Skeletal muscle satellite cell (primary cell): ENCODE measurements around the gene MEIS2.
A peak's percentile ranks its signal among the peaks of the same experiment; 100 is the strongest.

ENCODE experiments used
- H3K27me3 ChIP-seq: 2 replicates; pipeline ENCODE4 v1.7.0; 2013; ENCODE audit warnings: low read length; ENCODE audit not compliant: control insufficient read depth, insufficient read depth
- H3K36me3 ChIP-seq: 2 replicates; pipeline ENCODE4 v1.7.0; 2013; ENCODE audit warnings: mild to moderate bottlenecking, control low read depth, low read length; ENCODE audit not compliant: insufficient read depth
- H3K4me1 ChIP-seq: 2 replicates; pipeline ENCODE4 v1.7.0; 2013; ENCODE audit warnings: low read length; ENCODE audit not compliant: control insufficient read depth, insufficient read depth
- H3K4me2 ChIP-seq: 2 replicates; pipeline ENCODE4 v1.7.0; 2013; ENCODE audit warnings: mild to moderate bottlenecking, low read length
- H3K4me3 ChIP-seq: 2 replicates; pipeline ENCODE4 v1.7.0; 2013; ENCODE audit warnings: low read length
- H3K9ac ChIP-seq: 2 replicates; pipeline ENCODE4 v1.7.0; 2013; ENCODE audit warnings: mild to moderate bottlenecking, low read depth, low read length, moderate library complexity
- H3K9me3 ChIP-seq: replicated peaks from 2 replicates; pipeline ENCODE4 v1.7.0; 2013; ENCODE audit warnings: mild to moderate bottlenecking, control low read depth, low read length

The MEIS2 gene

GRCh38 chr15:37104424-37104981, 4.2 kb upstream of the MEIS2 start:
- Histone ChIP-seq H3K4me1 (peaks cover 2% of the 10 kb centered on the region), H3K4me3 (no peak overlapping the region), H3K4me2 (no peak overlapping the region), H3K9me3 (no peaks in the 10 kb centered on the region), H3K9ac (no peak overlapping the region), H3K27me3 (peaks cover 72% of the 10 kb centered on the region), H3K36me3 (no peaks in the 10 kb centered on the region)

- Histone ChIP-seq H3K36me3 (no peaks in the 10 kb centered on the region), H3K9ac (no peak overlapping the region), H3K27me3 (peaks cover 64% of the 10 kb centered on the region), H3K4me1 (peaks cover 2% of the 10 kb centered on the region), H3K4me2 (no peak overlapping the region), H3K4me3 (no peak overlapping the region), H3K9me3 (no peaks in the 10 kb centered on the region)
Measured at GRCh38 chr15:37103475-37104423, 3.4 kb upstream of the MEIS2 start.

GRCh38 chr15:37103163-37103435, 2.8 kb upstream of the MEIS2 start:
- H3K9me3 ChIP-seq = no peaks in the 10 kb centered on the region
- H3K4me3 ChIP-seq = no peak overlapping the region
- peaks cover 2% of the 10 kb centered on the region for H3K4me1 ChIP-seq
- no peak overlapping the region for H3K9ac ChIP-seq
- H3K4me2 ChIP-seq = no peak overlapping the region
- peaks cover 61% of the 10 kb centered on the region for H3K27me3 ChIP-seq
- no peaks in the 10 kb centered on the region for H3K36me3 ChIP-seq

GRCh38 chr15:37102305-37103162, 2.2 kb upstream of the MEIS2 start:
- Histone ChIP-seq H3K9ac (no peak overlapping the region), H3K4me1 (peaks cover 2% of the 10 kb centered on the region), H3K4me2 (peak overlapping the region; percentile 100), H3K4me3 (no peak overlapping the region), H3K27me3 (peaks cover 59% of the 10 kb centered on the region), H3K9me3 (no peaks in the 10 kb centered on the region), H3K36me3 (no peaks in the 10 kb centered on the region)

GRCh38 chr15:37101980-37102304, 1.6 kb upstream of the MEIS2 start:
- no peaks in the 10 kb centered on the region for H3K36me3 ChIP-seq
- H3K9me3 ChIP-seq = no peaks in the 10 kb centered on the region
- H3K4me2 ChIP-seq = peak overlapping the region; percentile 100
- H3K4me3 ChIP-seq = peak overlapping the region; percentile 98
- H3K9ac ChIP-seq = no peak overlapping the region
- H3K27me3 ChIP-seq = peaks cover 58% of the 10 kb centered on the region
- H3K4me1 ChIP-seq = peaks cover 2% of the 10 kb centered on the region

- H3K9ac ChIP-seq = peak overlapping the region; percentile 85
- H3K9me3 ChIP-seq = no peaks in the 10 kb centered on the region
- H3K4me2 ChIP-seq = peak overlapping the region; percentile 100
- peak overlapping the region; percentile 98 for H3K4me3 ChIP-seq
- no peaks in the 10 kb centered on the region for H3K36me3 ChIP-seq
- H3K4me1 ChIP-seq = peaks cover 5% of the 10 kb centered on the region
- H3K27me3 ChIP-seq = peaks cover 58% of the 10 kb centered on the region
Measured at GRCh38 chr15:37100966-37101215, 542 bp upstream of the MEIS2 start.

DNA sequence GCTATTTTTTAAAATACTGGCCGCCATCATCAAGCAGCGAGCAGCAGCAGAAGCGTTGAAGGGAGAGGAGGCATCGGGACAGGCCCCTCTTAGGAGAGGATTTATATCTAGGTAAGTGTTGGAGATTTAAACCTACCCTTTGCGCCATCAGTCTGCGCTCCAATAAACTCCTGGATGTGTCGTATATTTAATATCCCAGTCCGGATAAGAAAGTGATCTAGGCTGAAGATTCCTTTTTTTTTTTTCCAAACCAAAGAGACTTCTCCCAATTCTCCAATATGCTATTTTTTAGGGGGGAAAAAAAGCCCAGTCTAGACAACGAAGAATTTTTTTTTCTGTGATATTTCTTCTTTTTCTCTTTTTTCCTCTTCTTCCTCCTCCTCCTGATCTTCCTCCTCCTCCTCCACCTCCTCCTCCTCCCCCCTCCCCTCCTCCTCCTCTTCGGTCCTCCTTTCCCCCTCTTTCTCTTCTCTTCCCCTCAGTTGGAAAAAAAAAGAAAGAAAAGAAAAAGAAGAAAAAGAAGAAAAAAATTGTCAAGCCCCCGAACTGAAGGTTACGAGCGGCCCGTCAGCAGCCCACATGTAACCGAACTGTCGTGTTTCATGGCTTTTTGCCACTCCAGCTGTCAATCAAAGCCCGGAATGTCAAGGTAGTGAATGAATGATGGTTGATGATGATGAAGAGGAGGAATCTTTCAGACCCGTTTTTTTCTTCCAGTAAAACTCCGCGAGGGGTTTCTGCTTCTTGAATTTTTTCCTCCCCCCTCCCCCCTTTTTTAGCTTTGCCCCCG, 835 bp downstream of the MEIS2 start:
- Histone ChIP-seq H3K4me1 (peaks cover 5% of the 10 kb centered on the region), H3K9me3 (no peaks in the 10 kb centered on the region), H3K9ac (peak overlapping the region; percentile 85), H3K4me2 (peak overlapping the region; percentile 100), H3K36me3 (no peaks in the 10 kb centered on the region), H3K27me3 (peaks cover 52% of the 10 kb centered on the region), H3K4me3 (peak overlapping the region; percentile 98)

DNA sequence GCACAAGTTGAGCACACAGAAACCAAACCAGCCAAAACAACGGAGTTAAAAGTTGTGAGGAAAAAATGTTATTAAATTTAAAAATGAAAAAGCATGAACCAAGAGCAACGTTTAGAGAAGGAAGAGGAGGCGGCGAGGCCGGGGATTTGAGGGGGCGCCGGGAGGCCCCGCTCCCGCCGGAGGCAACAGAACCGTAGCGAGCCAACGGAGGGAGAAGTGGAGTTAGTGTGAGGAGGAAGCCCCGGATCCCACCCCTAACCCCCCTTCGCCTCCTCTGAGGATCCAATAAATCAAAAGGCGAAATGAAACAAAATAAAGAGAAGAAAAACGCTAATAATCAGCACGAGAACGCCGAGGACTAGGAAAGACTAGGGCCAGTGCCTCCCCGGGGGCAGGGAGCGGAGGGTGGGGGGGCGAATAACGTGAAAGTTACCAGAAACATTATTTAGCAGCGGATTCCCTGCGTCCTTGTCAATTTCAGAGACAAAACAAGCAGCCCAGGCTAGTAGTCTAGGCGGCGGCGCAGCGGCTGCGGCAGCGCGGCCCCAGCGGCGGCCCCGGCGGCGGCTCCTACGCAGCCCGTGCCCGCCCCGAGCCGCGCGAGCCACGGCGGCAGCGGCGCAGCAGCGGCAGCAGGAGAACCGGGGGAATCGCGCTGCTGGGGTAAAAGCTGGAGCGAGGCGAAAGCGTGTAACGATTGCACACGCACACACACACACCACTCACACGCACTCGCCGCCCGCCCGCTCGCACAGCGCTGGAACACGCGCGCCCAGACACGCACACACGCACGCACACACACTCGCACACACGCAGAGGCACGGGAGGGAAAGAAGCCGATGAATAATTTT, 1.7 kb downstream of the MEIS2 start:
- Histone ChIP-seq H3K9me3 (no peaks in the 10 kb centered on the region), H3K36me3 (no peaks in the 10 kb centered on the region), H3K27me3 (peaks cover 43% of the 10 kb centered on the region), H3K4me3 (peak overlapping the region; percentile 98), H3K4me2 (peak overlapping the region; percentile 100), H3K9ac (peak overlapping the region; percentile 85), H3K4me1 (peaks cover 5% of the 10 kb centered on the region)

DNA sequence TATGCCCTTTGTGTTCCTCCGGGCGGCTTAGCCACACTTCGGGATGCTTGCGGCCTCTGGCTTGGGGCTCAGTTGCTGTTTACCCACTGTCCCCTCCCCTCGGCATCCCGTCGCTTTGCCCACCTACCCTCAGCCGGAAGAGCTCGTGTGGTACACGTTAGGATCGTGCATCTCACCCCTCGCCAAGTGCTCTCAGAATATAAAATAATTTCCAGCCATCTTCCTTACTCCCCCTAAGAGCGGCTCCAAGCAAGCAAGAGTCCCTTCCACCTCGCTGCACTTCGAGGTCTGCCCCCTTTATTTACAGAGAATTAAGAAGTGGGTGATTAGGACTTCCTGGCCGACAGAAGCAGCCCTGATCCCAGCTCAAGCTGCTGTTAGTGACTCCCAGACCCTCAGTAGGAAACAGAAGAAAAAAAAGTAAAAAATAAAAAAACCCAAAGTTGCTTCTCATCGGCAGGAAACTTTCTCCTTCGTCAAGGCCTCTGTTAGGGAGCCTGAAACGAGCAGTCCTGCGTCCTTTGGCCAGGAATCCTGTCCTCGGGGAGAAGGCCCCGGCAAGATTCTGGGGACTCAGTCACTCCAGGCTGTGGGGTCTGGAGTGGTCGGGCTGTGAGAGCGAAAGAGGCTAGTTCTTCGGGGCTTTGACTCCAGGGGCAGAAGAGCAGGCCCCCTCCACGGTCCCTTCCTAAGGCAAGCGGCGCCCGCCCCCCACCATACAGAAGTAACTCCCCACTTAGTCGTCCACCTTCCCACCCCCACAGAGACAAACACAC, 3.0 kb downstream of the MEIS2 start:
- Histone ChIP-seq H3K27me3 (peaks cover 37% of the 10 kb centered on the region), H3K36me3 (no peaks in the 10 kb centered on the region), H3K4me2 (peak overlapping the region; percentile 100), H3K9me3 (no peaks in the 10 kb centered on the region), H3K4me1 (peaks cover 5% of the 10 kb centered on the region), H3K4me3 (peak overlapping the region; percentile 98), H3K9ac (no peak overlapping the region)

DNA sequence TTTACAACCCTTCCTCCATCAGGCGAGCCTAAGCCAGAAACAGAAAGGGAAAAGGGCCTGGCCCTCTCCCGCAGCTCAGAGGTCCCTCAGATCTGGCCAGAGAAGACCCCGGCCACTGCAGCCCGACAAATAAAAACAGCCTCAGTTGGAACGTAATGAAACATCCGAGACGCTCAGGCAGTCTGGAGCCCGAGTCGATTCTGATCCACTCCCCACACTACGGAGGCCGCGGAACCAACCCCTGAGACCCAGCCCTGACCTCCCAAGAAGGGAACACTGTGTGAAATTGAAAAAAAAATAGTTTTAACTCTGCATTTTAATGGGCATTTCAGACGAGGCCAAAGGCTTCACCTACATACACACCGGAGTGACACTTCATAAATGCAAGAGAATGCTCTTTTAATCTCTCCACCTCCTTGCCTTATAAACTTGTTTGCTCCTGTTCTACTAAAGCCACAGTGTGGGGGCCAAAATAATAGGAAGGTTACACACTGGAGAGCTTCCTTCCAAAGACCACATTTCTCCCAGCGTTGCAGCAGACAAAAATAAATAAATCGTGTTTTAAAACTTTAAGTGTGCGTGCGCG, 3.7 kb downstream of the MEIS2 start:
- H3K4me2 ChIP-seq = peak overlapping the region; percentile 57
- peaks cover 2% of the 10 kb centered on the region for H3K4me1 ChIP-seq
- no peaks in the 10 kb centered on the region for H3K9me3 ChIP-seq
- no peak overlapping the region for H3K9ac ChIP-seq
- peaks cover 33% of the 10 kb centered on the region for H3K27me3 ChIP-seq
- no peaks in the 10 kb centered on the region for H3K36me3 ChIP-seq
- no peak overlapping the region for H3K4me3 ChIP-seq
